ENCODE data around the gene IL6. TPM values are rescaled to one million over a fixed set of nuclear protein-coding genes. Genes with fewer than 3 reads are reported as not detected.

IL6 gene
- total and polyA plus RNA-seq, 2 of the 8 experiments (the other 6 are each of a cell fraction or from before 2014, with no cell fraction given), result 0.12 to 0.41 TPM

- Histone ChIP-seq H3K23me2 (ENCODE audit: low read depth, low read length) (no peaks in the 10 kb centered on the region), H4K20me1 (replicated peaks in 1 of 2; ENCODE audit: control insufficient read depth in 1 of 2, insufficient read depth in 2 of 2, low read length in 2 of 2) (no peaks in the 10 kb centered on the region), H2BK5ac (ENCODE audit: low read depth, low read length) (no peak overlapping the region), H3K27me3 (replicated peaks in 1 of 4; ENCODE audit: control insufficient read depth in 3 of 4, extremely low read depth in 1 of 4, insufficient read depth in 3 of 4, low read length in 3 of 4) (no peaks in the 10 kb centered on the region), H3K4me2 (ENCODE audit: insufficient read depth in 1 of 2, low read depth in 2 of 2, low read length in 2 of 2) (no peak overlapping the region), H2BK20ac (ENCODE audit: low read length) (no peak overlapping the region), H3K14ac (ENCODE audit: insufficient read length) (no peak overlapping the region), H4K5ac (ENCODE audit: insufficient read length, low read depth, low read length) (no peak overlapping the region), H3K18ac (ENCODE audit: extremely low read depth, low read length) (no peak overlapping the region), H2AK5ac (ENCODE audit: low read depth, low read length) (no peak overlapping the region), H2BK12ac (ENCODE audit: low read depth, low read length) (no peak overlapping the region), H3K4me1 (replicated peaks in 1 of 4; ENCODE audit: control insufficient read depth in 3 of 4, insufficient read depth in 4 of 4, low read length in 3 of 4) (no peaks in the 10 kb centered on the region), H3K79me2 (ENCODE audit: control insufficient read depth in 1 of 2, insufficient read depth in 2 of 2, low read length in 2 of 2) (no peaks in the 10 kb centered on the region), H2AFZ (ENCODE audit: low read length) (no peak overlapping the region), H3K4ac (replicated peaks; ENCODE audit: insufficient read length, low read depth, low read length) (no peak overlapping the region), H3K9me3 (ENCODE audit: insufficient read depth in 2 of 2, low read depth in 1 of 2, low read length in 1 of 2) (no peaks in the 10 kb centered on the region), H3K56ac (replicated peaks; ENCODE audit: insufficient read length, low read depth, low read length) (no peak overlapping the region), H2BK120ac (replicated peaks; ENCODE audit: low read depth, low read length) (no peak overlapping the region), H3K23ac (ENCODE audit: insufficient read length) (no peak overlapping the region), H3K79me1 (ENCODE audit: low read depth, low read length) (no peaks in the 10 kb centered on the region), H3K27ac (ENCODE audit: low read depth, low read length) (no peak overlapping the region), H2BK15ac (ENCODE audit: low read length) (no peak overlapping the region), H3K36me3 (ENCODE audit: control insufficient read depth in 2 of 4, insufficient read depth in 4 of 4, low read length in 3 of 4) (no peaks in the 10 kb centered on the region), H4K8ac (ENCODE audit: extremely low read depth, insufficient read depth, low read length) (no peak overlapping the region), H4K91ac (replicated peaks; ENCODE audit: insufficient read length, low read length) (no peak overlapping the region), H3K9ac (replicated peaks in 1 of 4; ENCODE audit: extremely low read depth in 1 of 4, low read depth in 3 of 4, low read length in 3 of 4) (no peak overlapping the region), H3K4me3 (ENCODE audit: extremely low read depth in 1 of 4, insufficient read depth in 2 of 4, low read depth in 3 of 4, low read length in 4 of 4) (no peak overlapping the region)
- DNase-seq (ENCODE audit: low read depth in 1 of 2, low spot score in 2 of 2), result no peak
- WGBS, 2 experiments (ENCODE audit: extremely low coverage in 1 of 2, insufficient coverage in 1 of 2, insufficient read length in 1 of 2, insufficient replicate concordance in 2 of 2, low coverage in 1 of 2, low lambda C conversion rate in 2 of 2, missing lambda C conversion rate in 1 of 2), result 88% methylated on average over 4 of the region's 4 CpGs; no CpG with 5 or more reads in 1 of the 2 experiments
- FAIRE-seq, result no peak
- ChIA-PET POLR2A (ENCODE audit: partially characterized antibody) (interaction anchor here (1.1 kb wide), 1 partner anchor 44 kb away, joined by 3 read pairs; no protein-coding TSS in a partner anchor), CTCF (ENCODE audit: partially characterized antibody) (interaction anchor here (1.3 to 3.2 kb wide), 2 partner anchors 51 to 218 kb away, joined by 5 to 11 read pairs; partner anchors contain the start of gene IL6)
- TF ChIP-seq KDM5A (IDR thresholded peaks at IDR 0.05; ENCODE audit: low read length) (no peak), CTCF (IDR thresholded peaks at IDR 0.05; ENCODE audit: control extremely low read depth in 1 of 3, insufficient read depth in 1 of 3, low read depth in 1 of 3, low read length in 3 of 3) (no peak), ATF2 (IDR thresholded peaks at IDR 0.05; ENCODE audit: low read length) (no peak), CBX5 (IDR thresholded peaks at IDR 0.05; ENCODE audit: low read depth, low read length) (no peak), TCF12 (IDR thresholded peaks at IDR 0.05; ENCODE audit: low read depth, low read length) (no peak), SP2 (IDR thresholded peaks at IDR 0.05; ENCODE audit: low read length) (no peak), POLR2AphosphoS5 (IDR thresholded peaks at IDR 0.05; ENCODE audit: low read depth, low read length) (no peak), RNF2 (IDR thresholded peaks at IDR 0.05; ENCODE audit: borderline replicate concordance, low read depth, low read length, missing control alignments, poor library complexity, severe bottlenecking) (no peak), ASH2L (IDR thresholded peaks at IDR 0.05; ENCODE audit: low read length) (no peak), CHD2 (IDR thresholded peaks at IDR 0.05; ENCODE audit: low read length) (no peak), JUND (IDR thresholded peaks at IDR 0.05; ENCODE audit: low read length) (no peak)
These were observed 50.0 kb downstream of the IL6 start for GRCh38 chr7:22776964-22777363.
